Middle frontal gyrus (tissue), 1 donor: ENCODE measurements around the gene HECW1.

Experiments
- DNase-seq: peaks from one replicate; pipeline ENCODE4 v3.0.0-alpha.2; 2015; ENCODE audit warnings: low spot score; ENCODE audit errors: extremely low spot score

The HECW1 gene

GRCh38 chr7:43533801-43534479 is 421.5 kb downstream of the HECW1 start:
- DNase-seq = no peak

GRCh38 chr7:43535031-43535451 is 422.6 kb downstream of the HECW1 start:
- DNase-seq = no peak

DNA sequence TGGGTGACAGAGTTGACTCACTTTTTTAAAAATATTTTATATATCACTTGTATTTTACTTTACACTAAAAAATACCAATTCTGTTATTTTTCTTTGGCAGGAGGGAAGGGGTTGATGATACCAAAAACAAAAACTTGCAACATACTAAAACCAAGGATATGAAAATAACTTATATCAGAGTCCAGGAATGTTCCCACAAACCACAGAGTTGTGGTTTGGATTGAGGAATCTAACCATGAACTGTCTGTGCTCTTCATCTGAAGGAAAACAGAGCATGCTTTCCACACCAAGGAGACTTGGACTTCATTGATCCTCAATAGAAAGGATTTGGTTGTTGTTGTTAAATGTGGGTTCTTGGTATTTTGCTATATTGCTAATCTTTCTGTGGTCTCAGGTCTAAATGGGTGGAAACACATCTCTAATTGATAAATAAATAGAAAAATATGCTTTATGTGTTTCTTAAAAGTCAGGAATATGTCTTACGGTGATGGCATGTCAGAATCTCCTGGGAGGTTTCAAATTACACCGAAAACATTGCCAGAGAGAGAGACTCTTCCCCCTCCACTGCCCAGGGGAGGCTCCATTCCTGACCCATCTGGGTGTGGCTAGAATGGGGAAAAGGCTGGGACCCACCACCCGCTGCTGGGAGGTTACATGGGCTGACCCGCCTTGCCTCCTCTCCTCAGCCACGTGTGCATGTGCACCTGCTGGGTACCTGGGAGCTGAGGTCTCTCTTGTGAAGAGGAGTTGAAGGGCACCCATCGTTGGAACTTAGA is 423.6 kb downstream of the HECW1 start:
- DNase-seq = no peak

DNA sequence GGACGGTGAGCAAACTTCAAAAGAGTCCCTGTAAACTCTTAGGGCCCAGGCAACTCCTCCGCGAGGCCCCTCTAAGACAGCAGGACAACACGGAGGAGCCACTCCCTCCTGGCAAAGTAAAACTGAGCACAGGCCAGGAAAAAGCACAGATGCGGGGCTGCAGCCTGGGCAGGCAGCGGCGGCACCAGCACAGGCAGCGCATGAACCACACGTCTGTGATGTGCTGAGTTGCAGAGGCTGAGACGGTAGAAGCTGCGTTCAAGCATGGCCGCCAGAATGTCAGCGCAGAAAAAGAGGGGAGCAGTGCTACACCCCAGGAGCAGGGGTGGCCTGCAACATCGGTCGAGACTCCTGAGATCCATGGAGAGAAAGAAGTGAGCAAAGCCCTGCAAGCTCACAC is 424.3 kb downstream of the HECW1 start:
- DNase-seq = no peak

DNA sequence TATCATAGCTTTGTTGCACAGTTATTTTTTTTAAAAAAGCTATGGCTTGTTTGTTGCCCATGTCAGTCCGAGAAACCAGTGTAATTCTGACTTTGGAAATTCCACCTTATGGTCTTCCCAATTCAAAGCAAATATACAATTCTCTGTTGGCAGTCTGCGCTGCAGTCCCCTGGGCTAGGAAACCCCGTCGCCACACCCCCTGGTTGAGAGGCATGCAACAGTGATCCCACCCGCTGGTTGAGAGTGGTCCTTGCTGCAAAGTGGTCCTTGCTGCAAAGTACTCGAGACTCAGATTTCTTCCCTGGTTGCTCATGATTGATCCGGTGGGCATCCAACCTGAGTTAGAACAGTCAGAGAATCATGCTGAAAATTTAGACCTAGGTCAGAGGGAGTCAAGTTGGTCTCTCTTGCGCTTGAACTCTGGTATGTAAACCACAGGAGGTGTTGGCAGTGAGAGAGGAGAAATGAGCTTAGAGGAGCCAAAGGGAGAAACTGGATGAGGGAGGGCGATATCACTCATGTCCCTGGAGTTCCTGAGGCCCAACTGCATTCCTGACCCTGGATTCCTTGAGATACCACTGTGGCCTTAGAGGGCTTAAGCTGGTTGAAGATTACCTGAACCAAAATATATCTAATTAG is 425.4 kb downstream of the HECW1 start:
- no peak for DNase-seq

GRCh38 chr7:43538404-43538771 is 425.9 kb downstream of the HECW1 start:
- DNase-seq = no peak

GRCh38 chr7:43540471-43540870 is 428.0 kb downstream of the HECW1 start:
- no peak for DNase-seq

DNA sequence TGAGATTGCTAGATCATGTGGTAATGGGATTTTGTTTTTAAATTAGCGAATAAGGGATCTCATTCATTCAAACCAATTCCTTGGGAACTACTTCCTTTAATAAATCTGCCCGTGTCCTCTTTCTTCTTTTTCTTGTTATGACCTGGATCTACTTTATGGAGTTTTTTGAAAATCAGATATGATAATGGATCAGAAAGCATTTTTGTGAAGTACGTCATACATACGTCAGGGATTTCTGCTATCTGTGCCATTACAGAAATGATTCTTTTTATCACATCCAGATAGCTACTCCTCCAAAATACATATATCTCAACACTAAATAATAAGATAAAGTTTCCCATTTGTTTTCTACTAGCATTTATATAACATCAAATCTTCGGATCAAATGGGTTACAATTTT is 430.3 kb downstream of the HECW1 start:
- no peak for DNase-seq

- no peak for DNase-seq
These were observed 433.8 kb downstream of the HECW1 start for GRCh38 chr7:43546231-43546630.

DNA sequence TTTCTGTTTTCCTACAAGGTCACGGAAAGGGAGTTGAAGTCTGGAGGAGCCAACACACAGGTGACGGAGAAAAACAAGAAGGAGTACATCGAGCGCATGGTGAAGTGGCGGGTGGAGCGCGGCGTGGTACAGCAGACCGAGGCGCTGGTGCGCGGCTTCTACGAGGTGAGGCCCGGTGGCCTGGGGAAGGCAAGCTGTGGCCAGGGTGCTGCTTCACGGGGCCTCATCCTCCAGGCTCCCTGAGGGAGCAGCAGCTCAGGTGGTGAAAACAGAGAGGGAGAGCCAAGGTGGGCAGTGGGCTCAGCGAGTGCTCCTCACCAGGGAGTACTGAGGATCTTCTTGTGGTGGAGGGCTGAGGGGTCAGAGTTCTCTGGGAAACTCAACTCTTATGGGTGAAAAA is 438.0 kb downstream of the HECW1 start:
- no peak for DNase-seq

- peak; percentile 21 for DNase-seq
These were observed 439.7 kb downstream of the HECW1 start for GRCh38 chr7:43552122-43552521.

DNA sequence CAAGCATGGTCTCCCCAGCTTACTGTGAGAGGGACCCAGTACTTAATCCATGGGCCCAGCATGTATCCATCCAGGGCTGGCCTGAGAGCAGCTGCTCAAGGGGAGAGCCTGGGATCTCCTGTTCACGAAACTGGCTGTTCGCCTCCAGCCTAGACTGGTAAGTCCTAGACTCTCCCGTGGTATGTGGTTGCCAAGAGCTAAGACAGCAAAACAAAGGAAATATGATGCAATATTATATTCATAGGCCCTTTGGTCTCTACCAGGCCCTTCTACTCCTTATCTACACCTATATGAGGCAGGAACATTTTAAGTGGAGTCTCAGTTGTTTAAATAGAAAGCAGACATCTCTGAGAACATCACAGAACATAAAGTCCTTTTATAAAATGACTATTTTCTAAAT is 441.6 kb downstream of the HECW1 start:
- no peak for DNase-seq

DNA sequence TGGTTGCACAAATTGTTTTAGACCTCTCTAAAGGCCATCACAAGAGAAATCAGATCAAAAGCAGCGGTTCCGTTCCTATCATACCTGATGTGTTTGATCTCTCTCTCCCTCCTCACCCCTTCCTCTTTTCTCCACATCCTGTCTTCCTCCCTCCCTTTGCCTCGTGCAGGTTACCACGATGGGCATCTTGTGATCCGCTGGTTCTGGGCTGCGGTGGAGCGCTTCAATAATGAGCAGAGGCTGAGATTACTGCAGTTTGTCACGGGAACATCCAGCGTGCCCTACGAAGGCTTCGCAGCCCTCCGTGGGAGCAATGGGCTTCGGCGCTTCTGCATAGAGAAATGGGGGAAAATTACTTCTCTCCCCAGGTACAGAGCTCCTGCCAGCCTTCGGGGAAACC is 442.0 kb downstream of the HECW1 start:
- DNase-seq = no peak

DNA sequence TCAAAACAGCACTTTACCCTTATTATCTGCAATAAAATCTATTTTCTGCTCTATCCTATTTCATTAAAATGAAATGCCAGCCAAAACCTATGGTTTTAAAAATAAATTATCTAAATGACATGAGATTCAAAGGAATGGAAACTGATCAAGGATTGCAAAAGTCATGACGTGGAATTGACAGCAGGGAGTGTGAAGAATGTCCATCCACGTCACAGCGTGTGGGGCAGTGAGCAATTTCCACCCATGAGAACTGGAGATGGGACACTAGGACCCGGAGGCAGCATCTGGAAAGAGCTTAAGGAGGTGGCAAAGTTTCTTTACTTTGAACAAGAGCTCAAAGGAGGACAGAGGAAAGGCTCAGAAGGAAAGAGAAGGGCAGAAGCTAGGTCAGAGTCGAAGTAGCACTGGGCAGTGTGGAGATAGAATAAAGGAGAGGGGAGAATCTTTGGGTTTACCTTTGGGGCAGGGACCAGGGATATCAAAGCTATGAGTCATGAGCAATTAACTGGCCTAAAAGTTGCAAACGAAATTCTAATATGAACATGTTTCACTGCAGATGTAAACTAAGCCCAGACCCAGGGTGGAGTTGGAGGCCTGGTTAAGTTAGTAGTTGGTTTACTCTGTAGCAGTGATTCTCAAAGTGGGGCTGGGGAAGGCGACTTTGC is 445.5 kb downstream of the HECW1 start:
- no peak for DNase-seq

GRCh38 chr7:43559171-43559945 is 446.9 kb downstream of the HECW1 start:
- DNase-seq = no peak

DNA sequence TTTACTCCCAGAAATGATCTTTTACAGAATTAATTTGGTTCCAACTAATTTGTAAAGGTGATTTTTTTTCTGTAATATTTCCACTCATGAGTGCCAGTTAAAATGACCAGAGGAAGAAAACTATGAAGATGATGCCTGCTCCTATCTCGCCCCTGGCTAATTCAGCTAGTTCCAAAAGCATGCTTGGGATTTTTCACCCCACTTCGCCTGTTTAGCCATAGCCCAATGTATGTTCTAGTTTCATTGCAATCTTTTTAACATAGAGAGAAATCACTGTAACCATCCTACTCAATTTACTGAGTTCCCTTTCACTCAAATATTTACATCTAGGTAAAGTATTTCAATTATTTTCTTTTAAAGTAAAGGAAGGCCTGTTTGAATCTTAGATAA is 447.5 kb downstream of the HECW1 start:
- DNase-seq = no peak

GRCh38 chr7:43560742-43561330 is 448.4 kb downstream of the HECW1 start:
- DNase-seq = no peak

- no peak for DNase-seq
These were observed 449.9 kb downstream of the HECW1 start for GRCh38 chr7:43562383-43562782.

DNA sequence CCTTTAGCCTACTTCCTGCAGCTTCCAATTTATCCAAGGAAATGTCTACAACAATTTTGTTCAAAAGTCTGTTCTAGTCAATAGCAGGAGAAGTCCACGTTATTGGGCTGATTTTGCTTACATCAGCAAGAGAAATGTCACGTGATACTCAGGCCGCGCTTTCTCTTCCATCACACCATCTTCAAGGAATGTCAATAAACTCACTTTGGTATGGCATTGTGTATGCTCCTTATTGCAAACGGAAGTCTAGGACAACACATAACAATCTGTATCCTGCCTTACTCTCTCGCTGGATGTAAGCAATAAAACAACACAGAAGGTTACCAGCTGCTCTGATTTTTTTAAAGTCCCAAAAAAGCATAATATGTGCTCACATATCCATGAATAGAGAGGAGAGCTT is 453.3 kb downstream of the HECW1 start:
- DNase-seq = no peak

DNA sequence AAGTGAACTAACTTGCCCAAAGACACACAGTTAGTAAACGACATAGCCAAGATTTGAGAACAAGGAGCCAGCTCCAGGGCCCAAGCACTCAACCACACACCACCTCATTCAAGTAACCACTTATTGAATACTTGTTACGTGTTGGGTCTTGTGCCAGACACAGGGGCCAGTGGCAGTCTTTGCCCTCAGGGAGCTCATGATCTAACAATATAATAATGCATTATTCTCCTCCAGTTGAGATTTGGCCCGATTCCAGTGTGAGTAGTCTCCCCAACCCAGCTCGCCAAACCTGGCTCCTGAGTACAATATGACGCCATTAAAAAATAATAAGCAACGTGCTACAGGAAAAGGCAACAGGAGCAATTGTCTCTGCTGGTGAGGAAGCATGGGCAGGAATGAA is 456.1 kb downstream of the HECW1 start:
- DNase-seq = no peak

GRCh38 chr7:43569424-43569823 is 457.0 kb downstream of the HECW1 start:
- no peak for DNase-seq
